CD8-positive, alpha-beta memory T cell (primary cell): ENCODE results near the gene FTSJ1. TPM values are rescaled to one million over a fixed set of nuclear protein-coding genes. Genes with fewer than 3 reads are reported as not detected.

Experiments
- CTCF ChIA-PET: fragments of 350-600 bp; sonication (Branson Sonifier 250); formaldehyde crosslinking; loops from one replicate; lab custom pipeline; 2021; ENCODE audit warnings: antibody characterized with exemption; lab: Charles Lee
- POLR2A ChIA-PET: fragments of 350-600 bp; sonication (Branson Sonifier 250); formaldehyde crosslinking; loops from one replicate; lab custom pipeline; 2021; ENCODE audit warnings: antibody characterized with exemption; lab: Charles Lee
- DNase-seq, 5 donors: peaks; one replicate each; pipeline versions ENCODE4 v3.0.0 to v3.0.0-alpha.2; 2020 to 2022; ENCODE audit warnings: mixed read lengths in 1 of 5
- H3K27ac ChIP-seq: one replicate; pipeline ENCODE4 v1.7.0; 2013; ENCODE audit warnings: low read depth, mild to moderate bottlenecking, low read length, moderate library complexity
- H3K27me3 ChIP-seq: 2 replicates; pipeline ENCODE4 v1.7.0; 2013; ENCODE audit warnings: low read length, mild to moderate bottlenecking; ENCODE audit not compliant: insufficient read depth, poor library complexity, severe bottlenecking
- H3K36me3 ChIP-seq: 2 replicates; pipeline ENCODE4 v1.7.0; 2013; ENCODE audit warnings: mild to moderate bottlenecking, low read length, moderate library complexity; ENCODE audit not compliant: insufficient read depth
- H3K4me1 ChIP-seq: 2 replicates; pipeline ENCODE4 v1.7.0; 2013; ENCODE audit warnings: mild to moderate bottlenecking, low read length, moderate library complexity; ENCODE audit not compliant: insufficient read depth
- H3K4me3 ChIP-seq: 2 replicates; pipeline ENCODE4 v1.7.0; 2013; ENCODE audit warnings: mild to moderate bottlenecking, low read length
- H3K9me3 ChIP-seq: 2 replicates; pipeline ENCODE4 v1.7.0; 2013; ENCODE audit warnings: mild to moderate bottlenecking, low read length
- H3K27ac Mint-ChIP-seq, 8 donors: one replicate each; pipeline ENCODE4 v1.8.0; 2020 to 2021; ENCODE audit warnings: mixed read lengths in 8 of 8, mild to moderate bottlenecking in 6 of 8, inconsistent platforms in 3 of 8, moderate library complexity in 3 of 8
- H3K27me3 Mint-ChIP-seq, 2 donors: one replicate each; pipeline ENCODE4 v1.8.0; 2020 to 2021; ENCODE audit warnings: mixed read lengths in 2 of 2, mild to moderate bottlenecking in 1 of 2, moderate library complexity in 1 of 2
- H3K36me3 Mint-ChIP-seq, 3 donors: one replicate each; pipeline ENCODE4 v1.8.0; 2020 to 2021; ENCODE audit warnings: mixed read lengths in 3 of 3, inconsistent platforms in 1 of 3, mild to moderate bottlenecking in 1 of 3
- H3K4me1 Mint-ChIP-seq, 3 donors: one replicate each; pipeline ENCODE4 v1.8.0; 2020 to 2021; ENCODE audit warnings: mixed read lengths in 3 of 3, inconsistent platforms in 1 of 3, mild to moderate bottlenecking in 1 of 3
- H3K4me3 Mint-ChIP-seq, 7 donors: one replicate each; pipeline ENCODE4 v1.8.0; 2020 to 2021; ENCODE audit warnings: mixed read lengths in 7 of 7, mild to moderate bottlenecking in 6 of 7, moderate library complexity in 4 of 7, inconsistent platforms in 2 of 7
- H3K9me3 Mint-ChIP-seq, 5 donors: one replicate each; pipeline ENCODE4 v1.8.0; 2020 to 2022; ENCODE audit warnings: mixed read lengths in 5 of 5, mild to moderate bottlenecking in 3 of 5, moderate library complexity in 2 of 5, inconsistent platforms in 1 of 5
- polyA plus RNA-seq: library from polyadenylated mRNA; unstranded; fragments of 300-500 nt; fragmentation: Illumina TruSeq; gene quantifications from one replicate; pipeline ENCODE4 v1.2.3, GENCODE V29; 2021
- total RNA-seq, 2 experiments: library from RNA; stranded (reverse); gene quantifications; one replicate each; pipeline ENCODE4 v1.2.3, GENCODE V29; 2021

Gene FTSJ1
- total and polyA plus RNA-seq, 3 experiments from 2014 or later: 69.4 to 107 (median 105) TPM

- H3K27ac ChIP-seq: peak overlapping the region; percentile 43
- no peaks in the 10 kb centered on the region for H3K27me3 Mint-ChIP-seq
- peaks cover 6 to 18% (median 7%) of the 10 kb centered on the region in 3 donors for H3K36me3 Mint-ChIP-seq
- no peak overlapping the region for H3K4me3 ChIP-seq
- peak overlapping the region in 6 of 8 donors; percentile 49 to 92 (median 86) for H3K27ac Mint-ChIP-seq
- H3K9me3 ChIP-seq: no peaks in the 10 kb centered on the region
- CTCF ChIA-PET: no interaction called here
- no peak overlapping the region for H3K4me3 Mint-ChIP-seq
- H3K36me3 ChIP-seq: no peaks in the 10 kb centered on the region
- peaks cover 8 to 12% (median 11%) of the 10 kb centered on the region in 3 donors for H3K4me1 Mint-ChIP-seq
- peaks cover 11% of the 10 kb centered on the region for H3K4me1 ChIP-seq
- H3K27me3 ChIP-seq: no peaks in the 10 kb centered on the region
- POLR2A ChIA-PET: no interaction called here
- H3K9me3 Mint-ChIP-seq: no peaks in the 10 kb centered on the region
- DNase-seq: no peak
Measured at GRCh38 chrX:48532161-48532560, 56.2 kb downstream of the FTSJ1 start.

DNA sequence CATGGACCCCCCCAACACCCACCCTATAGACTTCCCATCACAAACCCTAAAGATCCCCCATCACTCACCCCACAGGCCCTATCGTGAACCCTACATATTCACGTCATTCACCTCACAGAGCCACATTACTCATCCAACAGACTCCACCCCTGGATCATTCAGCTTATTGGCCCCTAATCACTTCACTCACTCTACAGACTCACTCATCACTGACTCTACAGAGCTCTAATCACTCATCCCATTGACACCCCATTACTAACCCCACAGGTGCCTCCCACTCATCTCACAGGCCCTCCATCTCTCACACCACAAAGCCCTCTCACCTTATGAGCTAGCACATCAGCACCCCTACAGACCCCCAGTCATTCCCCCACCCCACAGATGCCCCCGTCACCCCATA, 57.2 kb downstream of the FTSJ1 start:
- no peaks in the 10 kb centered on the region for H3K9me3 Mint-ChIP-seq
- Histone ChIP-seq H3K36me3 (no peaks in the 10 kb centered on the region), H3K4me3 (no peak overlapping the region), H3K9me3 (no peaks in the 10 kb centered on the region), H3K27me3 (no peaks in the 10 kb centered on the region), H3K4me1 (peaks cover 11% of the 10 kb centered on the region), H3K27ac (no peak overlapping the region)
- peaks cover 6 to 9% (median 7%) of the 10 kb centered on the region in 3 donors for H3K36me3 Mint-ChIP-seq
- peaks cover 8 to 12% (median 11%) of the 10 kb centered on the region in 3 donors for H3K4me1 Mint-ChIP-seq
- ChIA-PET CTCF (no interaction called here), POLR2A (no interaction called here)
- no peak overlapping the region for H3K4me3 Mint-ChIP-seq
- no peak for DNase-seq
- H3K27me3 Mint-ChIP-seq: no peaks in the 10 kb centered on the region
- H3K27ac Mint-ChIP-seq: peak overlapping the region in 2 of 8 donors; percentile 24 to 44

Other genes starting within 250 kb of the FTSJ1 start
- gene SSX1, start 220.8 kb upstream of the FTSJ1 start, total RNA-seq: not detected
- gene SSX1, start 220.8 kb upstream of the FTSJ1 start, polyA plus RNA-seq: not detected
- gene SSX3, start 119.5 kb upstream of the FTSJ1 start, total RNA-seq: not detected
- gene SSX3, start 119.5 kb upstream of the FTSJ1 start, polyA plus RNA-seq: not detected
- not detected for gene SSX4, start 92.7 kb upstream of the FTSJ1 start, total RNA-seq
- not detected for gene SSX4, start 92.7 kb upstream of the FTSJ1 start, polyA plus RNA-seq
- gene SSX4B, start 64.2 kb upstream of the FTSJ1 start, total RNA-seq: not detected
- not detected for gene SSX4B, start 64.2 kb upstream of the FTSJ1 start, polyA plus RNA-seq
- gene SLC38A5, start 5.9 kb upstream of the FTSJ1 start, total RNA-seq: 100 to 1,000 TPM; 188 to 211 TPM
- gene SLC38A5, start 5.9 kb upstream of the FTSJ1 start, polyA plus RNA-seq: 19.8 TPM
- gene PORCN, start 32.8 kb downstream of the FTSJ1 start, total RNA-seq: 10 to 100 TPM; 12.8 to 13.5 TPM
- 17.8 TPM for gene PORCN, start 32.8 kb downstream of the FTSJ1 start, polyA plus RNA-seq
- 100 to 1,000 TPM; 150 to 153 TPM for gene EBP, start 45.6 kb downstream of the FTSJ1 start, total RNA-seq
- 109 TPM for gene EBP, start 45.6 kb downstream of the FTSJ1 start, polyA plus RNA-seq
- gene TBC1D25, start 63.5 kb downstream of the FTSJ1 start, total RNA-seq: 10 to 100 TPM; 14.0 to 15.2 TPM
- gene TBC1D25, start 63.5 kb downstream of the FTSJ1 start, polyA plus RNA-seq: 21.5 TPM
- 100 to 1,000 TPM; 245 to 255 TPM for gene RBM3, start 98.3 kb downstream of the FTSJ1 start, total RNA-seq
- 272 TPM for gene RBM3, start 98.3 kb downstream of the FTSJ1 start, polyA plus RNA-seq
- gene WDR13, start 121.3 kb downstream of the FTSJ1 start, total RNA-seq: 10 to 100 TPM; 47.5 to 48.0 TPM
- 48.3 TPM for gene WDR13, start 121.3 kb downstream of the FTSJ1 start, polyA plus RNA-seq
- gene WAS, start 207.6 kb downstream of the FTSJ1 start, total RNA-seq: 10 to 100 TPM; 81.9 to 84.0 TPM
- 33.5 TPM for gene WAS, start 207.6 kb downstream of the FTSJ1 start, polyA plus RNA-seq
- 10 to 100 TPM; 32.1 to 33.2 TPM for gene SUV39H1, start 220.5 kb downstream of the FTSJ1 start, total RNA-seq
- gene SUV39H1, start 220.5 kb downstream of the FTSJ1 start, polyA plus RNA-seq: 17.2 TPM